CD4-positive, alpha-beta T cell treated with Interleukin-12 subunit alpha and Interleukin-12 subunit beta, for 1 hour (primary cell): Measurements from ENCODE around the gene TNNT2.

Experiments
- DNase-seq: peaks from one replicate; pipeline ENCODE4 v3.0.0-alpha.2; 2020

The TNNT2 gene

DNA sequence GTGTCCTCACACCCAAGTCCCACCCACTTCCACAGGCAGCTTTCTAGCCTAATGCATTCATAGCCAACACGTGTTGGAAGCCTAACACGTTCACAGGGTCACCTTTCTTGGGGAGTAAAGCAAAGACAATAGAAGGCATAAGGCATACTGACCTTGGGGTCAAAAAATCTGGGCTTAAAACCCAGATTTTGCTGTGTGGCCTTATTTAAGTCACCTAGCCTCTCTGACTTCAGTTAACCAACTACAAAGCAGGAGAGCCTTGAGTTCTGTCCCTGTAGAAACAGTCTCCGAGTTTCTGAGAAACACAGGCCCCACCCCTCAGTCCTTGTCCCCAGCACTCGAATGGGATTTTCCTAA lies 1.4 kb downstream of the TNNT2 start:
- no peak for DNase-seq

DNA sequence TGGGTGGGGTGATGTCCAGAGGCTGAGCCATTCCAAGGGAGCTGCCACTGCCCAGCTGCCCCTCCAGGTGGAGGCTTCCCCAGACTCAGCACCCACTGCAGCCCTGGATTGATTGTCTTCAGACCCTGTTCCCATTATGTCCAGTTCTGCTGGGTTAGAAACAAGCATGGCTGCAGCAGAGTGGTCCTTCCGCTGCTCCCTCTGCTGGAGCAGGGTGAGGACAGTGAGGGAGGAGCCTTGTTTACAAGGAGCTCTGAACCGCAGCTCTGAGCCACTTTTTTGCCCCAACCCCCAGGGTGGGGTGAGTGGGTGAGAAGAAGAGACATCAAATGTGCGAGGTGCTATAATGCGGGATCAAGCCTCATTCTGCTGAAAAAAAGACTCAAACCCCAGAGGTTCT lies 2.3 kb downstream of the TNNT2 start:
- DNase-seq, result no peak

DNA sequence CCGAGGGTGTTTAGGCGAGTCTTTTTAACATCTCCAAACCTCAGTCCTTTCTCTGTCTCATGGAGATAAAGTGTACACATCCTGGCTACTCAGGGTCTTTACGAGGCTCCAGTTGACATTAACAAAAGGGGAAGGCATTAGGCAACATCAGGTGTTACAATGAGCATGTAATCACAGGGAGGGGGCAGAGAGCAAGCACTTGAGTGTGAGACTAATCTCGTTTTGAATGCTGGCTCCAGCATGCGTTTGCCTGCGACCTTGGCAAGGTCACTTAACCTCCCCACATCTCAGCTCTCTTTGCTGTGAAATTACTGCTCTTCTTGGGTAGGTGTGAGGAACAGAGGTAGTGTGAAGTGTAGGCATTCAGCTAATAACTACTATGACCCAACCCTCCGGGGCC lies 3.1 kb downstream of the TNNT2 start:
- no peak for DNase-seq

DNA sequence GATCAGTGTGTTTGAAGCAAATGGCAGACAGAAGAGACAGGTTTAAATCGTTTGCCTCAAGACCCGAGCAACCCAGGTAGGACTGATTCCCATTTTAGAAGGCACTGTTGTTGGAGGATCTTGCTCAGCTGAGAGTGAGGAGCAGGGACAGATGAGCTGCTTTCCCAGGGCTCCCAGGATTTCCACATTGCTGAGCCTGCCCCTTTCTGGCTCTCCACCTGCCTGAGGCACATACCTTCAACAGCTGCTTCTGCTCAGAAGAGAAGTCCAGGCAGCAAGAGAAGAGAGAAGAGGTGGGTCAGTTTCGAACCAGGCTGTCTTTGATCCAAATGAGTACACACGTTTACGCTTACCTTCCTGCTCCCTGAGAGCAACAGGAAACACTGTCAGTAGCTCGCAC lies 5.7 kb downstream of the TNNT2 start:
- no peak for DNase-seq

DNA sequence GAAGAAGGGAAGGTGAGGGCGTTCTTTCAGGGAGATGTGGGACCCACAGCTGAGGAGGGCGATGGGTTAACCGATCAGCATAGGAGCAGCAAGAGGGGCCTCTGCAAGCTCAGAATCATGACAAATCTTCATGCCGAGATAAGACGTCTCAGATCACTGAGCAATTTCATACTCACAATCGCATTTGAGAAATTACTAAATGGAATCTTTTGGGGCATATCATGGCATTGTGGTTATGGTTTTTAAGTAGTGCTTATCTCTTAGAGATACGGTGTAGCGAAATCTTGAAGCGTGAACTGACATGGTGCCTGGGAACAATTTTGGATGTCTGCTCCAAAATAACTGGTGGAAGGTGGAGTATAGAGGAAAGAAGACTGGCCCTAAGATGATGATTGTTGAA lies 6.2 kb downstream of the TNNT2 start:
- DNase-seq, result no peak

- no peak for DNase-seq
These were observed 7.0 kb downstream of the TNNT2 start for GRCh38 chr1:201370500-201370899.

DNA sequence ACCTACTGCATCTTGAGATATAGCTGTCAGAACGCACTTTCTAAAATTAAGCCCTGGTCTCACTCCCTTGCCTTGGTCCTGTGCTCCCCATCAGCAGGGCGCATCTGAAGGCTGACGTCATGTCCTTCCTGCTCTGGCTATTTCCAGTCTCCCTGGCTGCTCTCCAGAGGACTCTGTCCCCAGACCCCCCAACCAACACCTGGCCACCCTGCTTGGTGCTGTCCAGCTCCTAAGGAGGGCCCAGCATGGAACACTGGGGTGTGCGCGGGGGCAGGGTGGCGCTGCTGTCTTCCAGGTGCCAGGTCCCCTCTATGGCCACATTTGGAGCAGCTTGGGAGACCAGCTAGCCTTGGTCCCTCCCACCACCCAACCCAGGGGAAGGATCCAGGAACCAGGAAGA lies 8.3 kb downstream of the TNNT2 start:
- DNase-seq, result no peak

DNA sequence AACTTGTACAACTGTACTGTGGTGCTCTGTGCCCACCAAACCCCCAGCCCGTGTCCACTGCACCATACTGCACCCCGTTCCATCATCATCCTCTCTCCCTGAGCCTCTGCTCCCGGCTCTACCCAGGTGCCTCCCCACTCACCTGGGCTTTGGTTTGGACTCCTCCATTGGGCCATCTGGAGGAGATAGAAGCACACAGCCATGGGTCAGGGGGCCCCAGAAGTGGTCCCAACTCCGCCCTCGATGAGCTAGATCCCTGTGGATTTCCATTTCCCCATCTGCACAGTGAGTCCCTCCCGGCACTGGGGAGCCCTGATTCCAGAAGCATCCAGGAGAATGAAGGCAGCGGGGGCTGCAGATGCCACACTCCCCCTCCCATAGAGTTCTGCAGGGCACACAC lies 10.8 kb downstream of the TNNT2 start:
- no peak for DNase-seq

- DNase-seq, result no peak
These were observed 12.2 kb downstream of the TNNT2 start for GRCh38 chr1:201365251-201365650.

DNA sequence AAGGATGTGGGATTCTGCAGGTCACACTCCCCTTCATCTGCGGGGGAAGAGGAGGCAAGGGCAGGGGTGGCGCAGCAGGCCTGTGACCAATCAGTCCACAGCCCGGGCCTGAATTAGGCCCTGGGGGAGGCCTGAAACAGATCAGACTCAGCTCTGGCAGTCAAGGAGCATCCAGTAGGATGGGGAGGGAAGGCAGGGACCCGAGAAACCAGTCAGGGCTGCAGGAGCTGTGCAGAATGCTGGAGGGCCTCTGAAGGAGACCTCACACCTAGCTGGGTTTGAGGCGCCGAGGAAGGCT lies 12.7 kb downstream of the TNNT2 start:
- DNase-seq, result no peak

GRCh38 chr1:201363467-201363866 lies 14.0 kb downstream of the TNNT2 start:
- DNase-seq, result no peak

DNA sequence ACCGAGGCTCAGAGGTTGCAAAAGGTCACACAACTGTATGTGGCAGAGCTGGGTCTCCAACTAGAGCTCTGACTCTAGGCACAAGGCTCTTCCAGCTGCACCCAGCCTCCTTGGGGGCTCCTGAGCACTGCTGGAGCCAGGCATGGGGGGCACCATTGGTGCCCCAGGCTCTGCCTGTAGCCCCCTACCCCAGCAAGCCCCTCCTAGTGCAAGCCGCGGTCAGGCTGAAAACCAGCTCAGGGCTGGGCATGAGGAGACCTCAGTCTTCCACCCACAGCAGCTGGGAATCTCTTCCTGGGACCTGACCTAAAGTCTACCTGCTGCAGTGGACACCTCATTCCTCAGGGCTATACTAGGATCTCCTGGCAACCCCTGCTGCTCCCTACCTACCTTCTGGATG lies 14.6 kb downstream of the TNNT2 start:
- DNase-seq, result no peak

DNA sequence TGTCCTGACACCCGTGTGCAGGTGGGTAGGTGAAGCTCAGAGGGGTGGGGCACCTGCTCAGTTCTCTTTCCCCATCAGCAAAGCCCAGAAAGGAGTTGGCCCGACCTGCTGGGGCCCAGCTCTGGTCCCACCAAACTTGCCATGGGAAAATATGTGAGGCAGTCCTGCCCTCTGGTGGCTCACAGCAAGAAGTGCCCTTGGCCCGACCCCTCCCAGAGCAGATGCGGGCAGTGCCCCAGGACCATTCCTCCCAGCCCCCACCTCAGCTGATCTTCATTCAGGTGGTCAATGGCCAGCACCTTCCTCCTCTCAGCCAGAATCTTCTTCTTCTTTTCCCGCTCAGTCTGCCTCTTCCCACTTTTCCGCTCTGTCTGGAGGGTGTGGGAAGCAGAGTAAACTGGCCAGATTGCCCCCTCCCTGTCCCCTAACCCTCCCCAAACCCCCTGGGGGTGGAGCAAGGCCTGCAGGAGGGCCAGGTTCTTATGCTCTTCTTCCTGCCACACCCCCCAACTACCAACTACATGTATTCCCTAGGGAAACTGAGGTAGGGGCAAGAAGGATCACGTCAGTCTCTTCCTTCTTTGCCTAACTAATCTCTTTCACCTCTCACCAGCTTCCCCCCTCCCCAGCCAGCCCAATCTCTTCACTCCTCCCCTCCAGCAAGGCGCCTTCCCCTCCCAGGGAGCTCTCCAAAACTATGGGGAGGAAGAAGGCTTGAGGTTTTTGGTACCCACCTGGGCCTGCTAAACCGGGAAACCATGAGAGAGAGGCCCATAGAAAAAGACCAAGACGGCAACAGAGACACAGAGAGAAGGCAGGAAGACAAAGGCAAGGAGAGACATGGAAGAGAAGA lies 15.6 kb downstream of the TNNT2 start:
- DNase-seq, result no peak

DNA sequence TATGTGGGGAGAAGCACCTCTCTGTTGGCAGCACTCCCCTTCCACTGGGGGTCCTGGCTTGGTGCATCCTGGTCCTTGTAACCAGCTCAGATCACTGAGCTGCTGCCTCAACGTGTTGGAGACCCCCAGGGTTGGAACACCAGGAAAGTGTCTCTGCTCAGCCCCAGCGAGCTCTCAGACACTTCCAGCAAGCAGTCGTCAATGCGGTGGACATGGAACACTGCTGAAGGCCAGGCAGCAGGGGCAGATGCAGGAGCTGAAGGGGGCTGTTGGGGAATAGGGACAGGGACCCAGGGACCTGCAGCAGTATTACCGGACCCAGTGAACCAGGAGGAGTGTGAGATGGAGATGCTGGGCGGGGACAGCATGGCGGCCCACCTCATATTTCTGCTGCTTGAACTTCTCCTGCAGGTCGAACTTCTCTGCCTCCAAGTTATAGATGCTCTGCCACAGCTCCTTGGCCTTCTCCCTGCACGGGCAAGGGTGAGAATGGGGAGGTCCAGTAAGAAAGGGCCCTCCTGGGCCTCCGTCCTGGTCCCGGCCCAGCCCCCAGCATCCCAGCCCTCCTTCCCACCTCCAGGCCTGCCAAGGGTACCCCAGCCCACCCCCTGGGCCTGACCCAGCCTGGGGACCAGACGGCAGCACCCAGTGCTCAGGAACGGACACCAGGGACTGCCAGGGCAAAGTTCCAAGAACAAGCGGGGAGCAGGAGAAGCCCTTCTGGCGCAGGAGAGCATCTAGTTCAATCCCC lies 16.4 kb downstream of the TNNT2 start:
- no peak for DNase-seq

DNA sequence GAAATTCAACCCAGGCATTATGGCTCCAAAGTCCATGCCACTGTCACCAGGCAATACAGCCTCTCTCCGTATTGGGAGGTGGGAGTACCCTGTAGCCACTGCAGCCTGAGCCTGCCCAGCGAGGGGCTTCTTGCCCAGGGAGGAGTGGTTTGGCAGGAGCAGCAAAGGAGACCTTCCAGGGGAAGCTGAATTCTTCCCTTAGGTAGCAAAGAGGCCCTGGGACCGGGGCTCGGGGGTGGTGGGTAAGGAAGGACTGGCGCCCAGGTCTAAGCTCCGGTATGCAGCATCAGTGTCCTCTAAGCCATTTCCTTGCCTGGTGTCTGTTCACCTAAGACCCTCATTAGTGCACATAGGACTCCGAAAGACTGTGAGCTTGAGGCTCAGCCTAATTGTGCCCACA lies 17.0 kb downstream of the TNNT2 start:
- no peak for DNase-seq

- no peak for DNase-seq
These were observed 17.6 kb downstream of the TNNT2 start for GRCh38 chr1:201359873-201360210.

DNA sequence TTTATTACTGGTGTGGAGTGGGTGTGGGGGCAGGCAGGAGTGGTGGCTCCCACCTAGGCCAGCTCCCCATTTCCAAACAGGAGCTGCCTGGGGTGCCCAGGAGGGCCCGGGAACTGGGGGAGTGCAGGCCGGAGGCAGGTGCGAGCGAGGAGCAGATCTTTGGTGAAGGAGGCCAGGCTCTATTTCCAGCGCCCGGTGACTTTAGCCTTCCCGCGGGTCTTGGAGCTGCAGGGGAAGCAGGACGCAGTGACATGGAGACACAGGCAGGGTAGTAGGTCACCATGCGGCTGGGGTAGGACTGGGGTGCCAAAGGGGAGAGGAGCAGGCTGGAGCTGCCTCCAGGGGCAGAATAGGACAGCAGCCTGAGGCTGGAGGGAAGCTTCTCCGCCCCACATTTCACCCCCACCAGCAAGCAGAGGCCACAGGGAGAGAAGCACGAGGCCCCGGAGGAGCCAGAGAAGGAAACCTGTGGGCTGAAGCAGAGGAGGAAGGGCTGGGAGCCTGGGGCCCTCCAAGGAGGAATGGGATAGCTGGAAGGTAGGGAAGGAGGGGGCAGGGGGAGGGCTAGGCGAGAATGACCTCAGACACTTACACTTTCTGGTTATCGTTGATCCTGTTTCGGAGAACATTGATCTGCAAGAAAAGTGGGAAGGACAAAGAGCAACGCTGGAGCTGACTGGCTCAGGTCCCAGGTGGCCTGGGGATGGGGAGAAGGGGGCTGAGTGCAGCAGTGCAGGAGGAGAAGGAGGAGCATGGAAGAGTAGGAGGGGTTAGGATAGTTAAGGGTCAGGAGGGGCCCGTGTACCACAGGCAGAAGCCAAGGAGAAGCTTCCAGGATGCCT lies 18.2 kb downstream of the TNNT2 start:
- DNase-seq, result no peak

DNA sequence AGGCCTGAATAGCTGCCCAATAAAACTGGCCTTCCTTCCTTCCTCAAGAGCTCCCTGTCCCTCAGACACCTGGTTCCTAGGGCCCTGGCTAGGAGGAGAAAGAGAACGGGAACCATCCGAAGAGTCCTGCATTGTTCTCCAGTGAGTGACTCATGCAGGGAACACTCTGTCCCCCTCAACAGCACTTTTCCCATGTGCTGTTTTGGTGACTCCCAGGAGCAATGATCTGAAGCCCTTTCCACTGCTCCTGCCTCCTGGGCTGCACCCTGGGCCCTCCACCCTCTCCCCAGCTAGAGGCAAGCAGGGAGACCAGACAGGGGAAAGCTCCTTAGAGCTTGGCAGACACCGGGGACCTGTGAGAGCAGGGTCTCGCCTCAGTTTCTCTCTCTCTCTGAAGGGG lies 18.9 kb downstream of the TNNT2 start:
- DNase-seq, result no peak

DNA sequence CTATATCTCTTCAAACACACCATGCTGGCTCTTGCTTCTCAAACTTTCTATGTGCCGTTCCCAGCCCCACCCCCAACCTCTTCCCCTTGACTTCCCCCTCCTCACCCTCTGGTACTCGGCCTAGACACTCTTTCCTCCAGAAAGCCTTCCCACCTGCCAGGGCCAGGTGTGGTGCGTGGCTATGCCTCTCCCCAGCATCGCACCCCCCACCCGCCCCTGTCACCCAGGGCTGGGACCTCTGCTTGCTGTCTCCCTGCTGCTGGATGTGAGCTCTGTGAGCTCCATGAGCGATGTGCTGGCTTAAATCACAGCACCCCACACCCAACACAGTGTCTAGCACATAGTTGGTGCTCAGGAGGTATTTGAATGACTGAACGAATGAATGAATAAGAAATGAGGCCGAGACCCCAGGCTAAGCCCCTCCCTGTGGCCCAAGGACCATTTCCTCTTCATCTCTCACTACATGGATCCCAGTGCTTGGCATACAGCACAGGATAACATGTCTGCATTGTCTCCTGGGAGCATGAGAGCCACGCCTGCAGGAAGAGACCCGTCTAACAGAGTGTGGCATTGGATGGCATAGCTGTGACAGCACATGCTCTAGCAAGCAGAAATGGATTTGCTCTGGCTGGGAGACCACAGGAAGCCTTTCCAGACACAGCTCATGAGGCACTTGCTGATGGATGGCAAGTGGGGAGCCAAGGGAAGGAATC lies 19.7 kb downstream of the TNNT2 start:
- no peak for DNase-seq

DNA sequence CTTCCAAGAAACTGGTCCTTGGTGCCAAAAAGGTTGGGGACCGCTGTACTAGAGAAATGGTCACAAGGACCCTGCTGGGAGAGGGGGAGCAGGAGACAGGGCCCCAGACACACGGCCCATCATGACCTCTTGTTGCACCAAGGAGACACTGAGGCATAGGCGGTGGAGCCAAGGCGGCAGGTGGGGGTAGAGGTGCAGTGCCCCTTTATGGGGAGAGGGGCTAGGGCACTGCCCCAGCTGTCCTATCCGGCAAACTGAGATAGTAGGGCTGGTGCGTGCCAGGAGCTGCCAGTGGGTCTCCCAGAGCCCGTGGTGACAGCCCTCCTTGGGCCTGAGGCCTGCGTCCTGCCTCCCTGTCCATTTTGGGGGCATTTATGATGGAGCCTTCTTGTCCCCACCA lies 20.3 kb downstream of the TNNT2 start:
- DNase-seq, result no peak

- no peak for DNase-seq
These were observed 20.8 kb downstream of the TNNT2 start for GRCh38 chr1:201356701-201357100.

DNA sequence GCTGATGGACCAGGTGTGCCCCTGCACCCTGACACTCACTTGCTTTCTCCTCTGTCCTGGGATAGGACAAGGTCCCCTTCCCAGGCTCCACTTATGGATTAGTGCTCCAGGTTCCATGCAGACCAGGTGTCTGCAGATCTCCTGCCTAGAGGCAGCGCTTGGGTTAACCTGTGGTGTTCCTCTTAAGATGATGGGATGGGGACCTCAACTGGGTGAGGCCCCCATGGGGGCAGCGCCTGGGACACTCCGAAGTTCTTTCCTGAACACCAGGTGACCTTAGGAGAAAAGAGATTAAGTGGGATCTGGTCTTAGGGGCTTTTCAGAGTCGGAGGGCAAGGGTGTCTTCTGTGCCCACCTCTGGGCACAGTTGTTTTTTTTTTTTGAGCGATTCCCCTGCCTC lies 21.2 kb downstream of the TNNT2 start:
- no peak for DNase-seq

DNA sequence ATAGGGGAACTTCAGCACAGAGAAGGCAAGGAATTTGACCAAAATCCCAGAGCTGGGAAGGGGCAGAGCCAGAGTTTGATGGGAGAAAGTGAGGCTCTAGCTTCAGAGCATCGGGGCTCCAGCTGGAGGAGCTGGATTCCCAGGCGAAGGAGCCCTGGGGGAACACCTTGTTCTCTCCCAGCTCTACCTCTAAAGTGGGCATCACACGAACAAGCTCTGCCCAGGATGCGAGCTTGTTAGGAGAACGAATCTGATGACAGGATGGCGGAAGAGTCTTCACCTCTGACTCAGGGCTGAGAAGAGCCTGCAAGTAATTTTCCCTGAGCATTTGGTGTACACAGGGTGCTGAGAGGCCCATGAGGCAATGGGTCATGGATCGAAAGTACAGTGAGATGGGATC lies 22.0 kb downstream of the TNNT2 start:
- DNase-seq, result no peak
